HG03159 (cell line): ENCODE results near the gene RAB11A.
"Not testable (repeated sequence)": the region's sequence is repeated elsewhere in the genome, so short reads cannot be mapped to it uniquely, and the experiment has no call there.

ENCODE experiments used
- ATAC-seq: cut with Tn5 transposase; IDR thresholded peaks from one replicate; pipeline ENCODE4 v1.9.1; 2021; ENCODE audit warnings: mild to moderate bottlenecking, moderate library complexity; ENCODE audit not compliant: unreplicated experiment

Gene RAB11A

DNA sequence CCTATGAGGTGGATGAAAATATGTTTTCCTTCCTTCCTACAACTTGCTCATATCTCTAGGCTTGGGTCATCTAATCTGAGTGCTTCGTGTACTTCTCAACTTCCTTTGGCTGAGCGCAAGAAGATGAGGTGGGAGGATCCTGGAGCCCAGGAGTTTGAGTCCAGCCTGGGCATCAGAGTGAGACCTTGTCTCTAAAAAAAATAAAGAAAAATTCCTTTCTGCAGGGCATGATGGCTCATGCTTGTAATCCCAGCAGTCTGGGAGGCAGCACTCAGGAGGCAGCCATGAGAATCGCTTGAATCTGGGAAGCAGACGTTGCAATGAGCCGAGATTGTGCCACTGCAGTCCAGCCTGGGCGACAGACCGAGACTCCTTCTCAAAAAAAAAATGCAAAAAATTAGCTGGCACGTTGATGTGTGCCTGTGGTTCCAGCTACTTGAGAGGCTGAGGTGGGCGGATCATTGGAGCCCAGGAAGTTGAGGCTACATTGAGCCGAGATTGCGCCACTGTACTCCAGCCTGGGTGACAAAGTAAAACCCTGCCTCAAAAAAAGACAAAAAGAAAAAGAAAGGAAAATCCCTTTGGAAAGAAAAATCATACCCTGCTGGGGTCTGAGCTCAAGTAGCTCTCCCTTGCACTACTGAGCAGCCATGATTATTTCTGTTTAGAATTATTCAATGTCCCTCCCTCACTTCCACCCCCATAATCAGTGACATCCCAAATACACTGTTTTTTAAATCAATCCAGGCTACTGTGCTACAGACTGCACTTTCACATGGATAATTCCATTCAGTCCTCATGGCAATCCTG is 28.0 kb upstream of the RAB11A start:
- no peak for ATAC-seq

DNA sequence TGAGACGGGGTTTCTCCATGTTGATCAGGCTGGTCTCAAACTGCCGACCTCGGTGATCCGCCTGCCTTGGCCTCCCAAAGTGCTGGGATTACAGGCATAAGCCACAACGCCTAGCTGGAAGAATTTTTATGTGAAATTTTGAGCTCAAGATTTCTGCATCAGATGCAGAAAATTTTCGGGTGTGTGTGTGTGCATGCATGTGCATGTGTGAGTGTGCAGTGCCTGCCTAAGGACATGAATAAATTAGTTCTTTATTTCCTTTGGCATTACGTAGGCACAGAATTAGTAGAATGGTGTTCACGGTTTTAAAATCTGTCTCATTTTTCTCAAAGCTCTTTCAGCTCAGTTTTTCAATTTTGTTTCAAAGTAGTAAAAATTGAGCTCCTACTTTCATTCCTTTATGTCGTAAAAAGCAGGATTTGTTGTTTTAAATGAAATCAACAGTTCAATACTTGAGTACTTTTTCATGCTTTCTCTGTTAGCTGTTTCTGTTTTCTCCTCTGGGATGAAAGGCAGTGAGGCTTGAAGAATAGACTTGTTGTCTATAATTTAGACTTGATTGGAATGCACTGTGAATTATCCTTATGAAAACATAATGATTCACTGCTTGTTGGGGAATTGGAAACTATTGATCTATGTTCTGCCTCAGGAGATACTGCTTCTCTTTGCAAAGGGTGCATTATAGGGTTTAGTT is 23.3 kb upstream of the RAB11A start:
- no peak for ATAC-seq

DNA sequence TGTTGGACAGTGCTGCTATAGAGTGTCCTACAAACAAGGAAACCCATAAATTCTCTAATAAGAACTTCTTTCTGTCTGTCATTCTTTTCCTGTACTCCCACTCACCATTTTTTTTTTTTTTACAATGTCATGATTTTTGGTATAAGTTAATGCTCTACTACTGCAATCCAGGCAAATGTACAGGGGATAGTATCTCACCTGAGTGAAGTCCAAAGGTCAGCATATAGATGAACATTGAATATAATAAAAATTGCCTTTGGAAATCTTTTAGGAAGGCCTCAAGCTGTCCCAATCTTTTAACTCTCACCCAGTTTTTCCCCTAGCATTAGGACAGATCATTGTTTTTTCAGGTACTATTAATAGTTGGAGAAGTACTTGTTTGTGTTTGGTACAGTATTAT is 21.3 kb upstream of the RAB11A start:
- no peak for ATAC-seq

DNA sequence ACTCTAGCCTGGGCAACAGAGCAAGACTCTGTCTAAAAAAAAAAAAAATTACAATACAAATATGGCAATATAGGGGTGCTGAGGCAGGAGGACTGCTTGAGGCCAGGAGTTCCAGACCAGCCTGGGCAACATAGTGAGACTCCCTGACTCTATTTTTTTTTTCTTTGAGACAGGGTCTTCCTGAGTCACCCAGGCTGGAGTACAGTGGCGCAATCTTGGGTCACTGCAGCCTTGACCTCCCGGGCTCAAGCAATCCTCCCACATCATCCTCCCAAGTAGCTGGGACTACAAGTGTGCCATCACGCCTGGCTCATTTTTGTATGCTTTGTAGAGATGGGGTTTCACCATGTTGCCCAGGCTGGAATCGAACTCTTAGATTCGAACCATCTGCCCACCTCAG is 17.3 kb upstream of the RAB11A start:
- ATAC-seq: no peak

DNA sequence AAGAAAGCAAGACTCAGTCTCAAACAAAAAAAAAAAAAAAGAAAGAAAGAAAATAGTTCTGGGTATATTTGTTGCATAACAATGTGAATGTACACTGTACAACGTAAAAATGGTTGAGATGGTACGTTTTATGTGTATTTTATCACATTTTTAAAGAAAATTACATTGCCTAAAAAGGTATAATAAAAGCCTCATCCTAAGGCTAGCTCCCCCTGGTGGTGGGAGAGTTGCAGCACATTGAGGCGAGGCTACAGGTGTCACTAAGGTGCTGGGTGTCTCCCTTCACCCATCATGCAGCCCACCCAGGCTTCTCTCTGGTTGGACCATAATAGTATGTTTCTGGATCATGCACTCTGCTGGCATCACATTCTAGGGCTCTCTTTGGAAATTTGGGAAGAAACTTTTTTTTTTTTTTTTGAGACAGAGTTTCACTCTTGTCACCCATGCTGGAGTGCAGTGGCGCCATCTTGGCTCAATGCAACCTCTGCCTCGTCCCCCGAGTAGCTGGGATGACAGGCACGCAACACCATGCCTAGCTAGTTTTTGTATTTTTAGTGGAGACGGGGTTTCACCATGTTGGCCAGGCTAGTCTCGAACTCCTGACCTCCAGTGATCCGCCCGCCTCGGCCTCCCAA is 12.4 kb upstream of the RAB11A start:
- ATAC-seq: no peak

DNA sequence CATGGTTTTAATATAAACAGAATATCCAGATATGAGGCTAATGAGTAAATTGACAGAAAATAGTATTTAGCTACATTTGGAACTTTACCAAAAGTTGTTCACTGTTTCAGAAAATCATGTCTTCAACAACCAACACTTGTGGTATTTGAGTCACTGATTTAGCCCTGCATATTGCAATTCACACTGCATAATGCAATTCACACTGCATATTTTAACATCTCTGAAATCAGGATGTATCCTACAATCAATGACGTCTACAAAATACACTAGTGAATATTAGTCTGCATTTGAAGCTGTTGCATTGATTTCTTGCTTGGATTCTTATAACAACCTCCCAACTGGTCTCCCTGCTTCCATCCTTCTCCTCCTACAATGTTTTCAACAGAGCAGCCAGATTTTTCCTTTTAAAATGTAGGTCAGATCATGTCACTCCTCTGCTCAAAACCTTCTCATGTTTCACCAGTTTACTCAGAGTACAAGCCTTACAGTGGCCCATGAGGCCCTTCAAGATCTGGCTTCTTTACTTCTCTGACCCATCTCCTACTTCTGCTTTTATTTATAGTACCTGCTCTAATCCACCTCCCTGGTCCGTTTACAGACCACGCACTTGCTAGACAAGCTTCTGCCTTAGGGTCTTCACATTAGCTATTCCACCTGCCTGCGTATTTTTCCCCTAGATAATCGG is 11.4 kb upstream of the RAB11A start:
- ATAC-seq: no peak

DNA sequence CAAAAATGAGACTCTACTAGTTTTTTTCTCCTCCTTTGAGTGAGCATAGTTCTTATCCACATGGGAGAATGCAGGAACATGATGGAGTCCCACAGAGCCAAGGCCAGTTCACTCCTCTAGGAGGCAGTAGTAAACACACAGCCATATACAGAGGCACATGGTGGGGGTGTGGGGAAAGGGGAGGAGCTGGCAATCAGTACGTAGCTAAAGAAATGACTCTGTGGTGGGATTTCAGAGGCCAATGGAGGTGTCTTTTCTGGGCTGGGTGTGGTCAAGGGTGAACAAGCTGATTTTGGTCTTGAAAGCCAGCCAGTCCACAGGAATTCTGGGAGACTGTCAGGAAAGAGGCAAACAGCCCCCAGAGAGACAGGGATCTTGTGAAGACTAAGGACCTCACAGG is 6.6 kb upstream of the RAB11A start:
- ATAC-seq: peak; percentile 65

DNA sequence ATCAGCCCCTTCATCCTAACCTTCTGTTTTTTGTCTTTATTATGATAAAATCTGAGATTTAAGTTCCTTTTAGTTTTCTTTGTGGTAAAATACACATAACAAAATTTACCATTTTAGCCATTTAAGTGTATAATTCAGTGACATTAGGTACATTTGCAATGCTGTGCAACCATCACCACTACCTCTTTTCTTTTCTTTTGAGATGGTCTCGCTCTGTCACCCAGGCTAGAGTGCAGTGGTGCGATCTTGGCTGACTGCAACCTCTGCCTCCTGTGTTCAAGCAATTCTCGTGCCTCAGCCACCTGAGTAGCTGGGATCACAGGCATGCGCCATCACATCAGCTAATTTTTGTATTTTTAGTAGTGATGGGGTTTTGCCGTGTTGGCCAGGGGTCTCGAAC is 6.2 kb upstream of the RAB11A start:
- no peak for ATAC-seq

DNA sequence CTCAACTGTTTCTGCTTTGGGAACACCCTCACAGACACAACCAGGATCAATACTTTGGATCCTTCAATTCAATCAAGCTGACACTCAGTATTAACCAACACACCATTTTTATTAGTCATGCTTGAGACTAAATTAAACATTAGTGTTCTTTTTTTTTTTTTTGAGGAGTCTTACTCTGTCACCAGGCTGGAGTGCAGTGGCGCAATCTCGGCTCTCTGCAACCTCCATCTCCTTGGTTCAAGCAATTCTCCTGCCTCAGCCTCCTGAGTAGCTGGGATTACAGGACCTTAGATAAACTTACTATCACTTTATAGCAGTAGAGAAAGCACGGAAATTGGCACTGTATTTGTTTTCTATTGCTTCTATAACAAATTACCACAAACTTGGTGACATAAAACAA is 2.0 kb upstream of the RAB11A start:
- ATAC-seq: no peak

DNA sequence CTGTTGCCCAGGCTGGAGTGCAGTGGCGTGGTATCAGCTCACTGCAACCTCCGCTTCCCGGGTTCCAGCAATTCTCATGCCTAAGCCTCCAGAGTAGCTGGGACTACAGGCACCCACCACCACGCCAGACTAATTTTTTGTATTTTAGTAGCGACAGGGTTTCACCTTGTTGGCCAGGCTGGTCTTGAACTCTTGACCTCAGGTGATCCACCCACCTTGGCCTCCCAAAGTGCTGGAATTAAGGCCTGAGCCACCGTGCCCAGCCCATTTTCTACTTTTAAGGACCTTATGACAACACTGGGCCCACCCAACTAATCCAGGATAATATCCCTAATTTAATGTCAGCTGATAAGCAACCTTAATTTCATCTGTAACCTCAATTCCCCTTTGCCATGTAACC is 1.4 kb upstream of the RAB11A start:
- not testable (repeated sequence) for ATAC-seq

DNA sequence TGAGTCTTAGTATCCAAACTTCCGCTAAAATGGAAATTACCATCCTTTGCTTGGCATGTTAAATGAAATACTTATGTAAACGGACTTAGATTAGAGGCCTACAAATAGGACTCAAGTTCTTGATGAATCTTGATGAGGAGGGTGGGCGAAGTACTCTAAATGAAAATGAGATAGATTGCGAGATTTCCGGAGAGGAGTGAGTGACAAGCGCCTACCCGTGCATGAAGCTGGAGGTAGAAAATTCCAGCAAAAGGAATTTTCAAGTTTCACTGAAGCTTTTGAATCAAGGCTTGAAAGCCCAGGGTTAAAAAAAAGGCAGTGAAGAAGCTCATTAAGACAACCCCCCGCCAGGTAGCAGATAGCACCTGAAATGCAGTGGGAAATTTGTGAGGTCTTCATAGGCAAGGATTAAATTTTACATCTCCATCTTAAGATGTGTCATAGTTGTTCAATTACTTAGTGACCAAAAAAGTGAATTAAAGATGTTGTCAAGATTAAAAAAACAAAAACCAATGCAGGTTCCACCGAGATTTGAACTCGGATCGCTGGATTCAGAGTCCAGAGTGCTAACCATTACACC is 655 bp upstream of the RAB11A start:
- no peak for ATAC-seq

DNA sequence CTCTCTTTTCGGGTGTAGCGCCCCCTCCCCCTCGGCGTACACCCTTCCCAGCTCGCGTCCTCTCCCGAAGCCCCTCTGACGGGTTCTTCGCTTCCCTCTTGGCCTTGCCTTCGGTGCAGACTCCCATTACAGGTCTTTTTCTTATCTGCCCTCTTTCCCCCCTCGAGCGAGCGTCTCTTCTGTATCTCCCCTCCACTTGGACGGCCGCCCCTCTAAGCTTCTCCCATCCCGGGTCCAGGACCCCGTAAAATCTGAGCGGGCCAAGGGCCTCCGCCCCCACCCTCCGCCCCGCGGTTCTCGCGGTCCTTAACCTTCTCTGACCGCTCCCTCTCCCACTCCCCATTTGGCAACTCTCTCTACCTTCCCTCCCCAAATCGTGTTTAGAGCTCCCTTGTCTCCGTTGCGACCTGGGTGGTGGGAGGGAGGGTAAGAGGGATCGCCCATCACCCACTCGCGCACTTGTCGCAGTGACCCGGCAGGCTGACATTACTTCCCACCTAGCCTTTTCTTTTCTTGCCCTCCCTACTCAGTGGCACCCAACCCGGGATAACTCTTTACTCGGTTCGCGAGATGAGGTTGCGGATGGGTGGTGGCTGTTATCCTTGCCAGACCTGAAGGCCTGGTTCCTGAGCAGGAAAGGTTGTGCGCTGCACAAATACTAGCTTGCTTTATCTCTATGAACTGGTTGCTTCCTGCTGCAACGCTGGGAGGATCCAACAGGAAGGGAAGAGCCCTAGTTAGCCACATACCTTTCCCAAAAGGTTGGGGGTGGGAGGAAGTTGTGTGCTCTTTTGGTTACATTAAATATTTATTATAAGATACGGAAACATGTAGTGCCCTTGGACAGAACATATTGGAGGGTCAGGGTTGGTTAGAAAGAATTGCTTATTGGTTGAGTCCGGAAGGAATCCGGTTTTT is 922 bp downstream of the RAB11A start:
- ATAC-seq: no peak

DNA sequence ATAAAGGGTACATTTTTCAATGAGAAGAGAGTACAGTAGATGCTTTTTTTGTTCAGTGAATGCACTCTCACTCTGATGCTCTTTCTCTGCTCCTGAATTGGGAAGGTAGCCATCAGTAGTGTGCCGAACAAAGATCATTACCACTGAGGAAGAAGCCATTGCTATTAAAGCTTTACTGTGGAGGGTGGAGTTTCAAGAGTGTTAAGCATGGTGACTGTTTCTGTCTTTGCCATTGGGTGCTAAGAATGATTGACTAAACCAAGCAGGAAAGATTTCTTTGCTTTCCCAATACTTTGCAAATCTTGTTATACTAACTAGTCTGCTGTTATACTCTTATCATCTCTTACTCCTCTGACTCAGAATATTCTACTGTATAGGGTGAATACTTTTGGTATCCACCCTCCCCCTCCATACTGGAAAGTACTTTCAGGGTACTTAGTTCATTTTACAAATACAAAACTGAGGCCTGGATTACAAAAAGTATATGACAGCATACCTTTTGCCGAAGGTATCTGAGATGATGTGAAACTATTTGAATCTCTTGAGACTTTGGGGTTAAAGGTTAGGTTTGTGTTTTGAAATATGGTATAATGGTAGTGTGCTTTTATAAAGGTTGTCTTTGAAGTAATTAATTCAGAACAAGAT is 1.7 kb downstream of the RAB11A start:
- ATAC-seq: no peak

DNA sequence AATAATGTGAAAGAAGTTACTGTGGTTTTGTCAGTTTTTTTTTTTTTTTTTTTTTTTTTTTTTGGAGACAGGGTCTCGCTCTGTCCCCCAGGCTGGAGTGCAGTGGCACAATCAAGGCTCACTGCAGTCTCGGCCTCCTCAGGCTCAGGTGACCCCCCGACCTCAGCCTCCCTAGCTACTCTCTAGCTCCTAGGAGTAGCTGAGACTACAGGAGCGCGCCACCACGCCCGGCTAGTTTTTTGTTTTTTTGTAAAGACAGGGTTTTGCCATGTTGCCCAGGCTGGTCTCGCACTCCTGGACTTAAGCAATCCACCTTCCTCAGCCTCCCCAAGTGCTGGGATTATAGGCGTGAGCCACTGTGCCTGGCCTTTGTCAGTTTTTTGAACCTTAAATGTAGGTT is 2.6 kb downstream of the RAB11A start:
- not testable (repeated sequence) for ATAC-seq

DNA sequence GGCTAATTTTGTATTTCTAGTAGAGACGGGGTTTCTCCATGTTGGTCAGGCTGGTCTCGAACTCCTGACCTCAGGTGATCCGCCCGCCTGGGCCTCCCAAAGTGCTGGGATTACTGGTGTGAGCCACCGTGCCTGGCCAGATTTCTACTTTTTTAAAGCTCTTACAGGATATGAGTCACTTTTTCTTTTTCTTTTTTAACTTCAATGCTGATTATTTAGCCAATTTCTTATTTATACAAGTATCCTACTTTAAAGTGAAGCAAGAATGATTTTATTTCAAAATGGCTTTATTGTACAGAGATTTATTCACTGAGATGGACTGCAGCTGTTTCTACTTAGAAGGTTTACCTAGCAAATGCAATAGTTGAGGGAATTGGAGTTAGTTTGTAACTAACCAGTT is 3.3 kb downstream of the RAB11A start:
- not testable (repeated sequence) for ATAC-seq

DNA sequence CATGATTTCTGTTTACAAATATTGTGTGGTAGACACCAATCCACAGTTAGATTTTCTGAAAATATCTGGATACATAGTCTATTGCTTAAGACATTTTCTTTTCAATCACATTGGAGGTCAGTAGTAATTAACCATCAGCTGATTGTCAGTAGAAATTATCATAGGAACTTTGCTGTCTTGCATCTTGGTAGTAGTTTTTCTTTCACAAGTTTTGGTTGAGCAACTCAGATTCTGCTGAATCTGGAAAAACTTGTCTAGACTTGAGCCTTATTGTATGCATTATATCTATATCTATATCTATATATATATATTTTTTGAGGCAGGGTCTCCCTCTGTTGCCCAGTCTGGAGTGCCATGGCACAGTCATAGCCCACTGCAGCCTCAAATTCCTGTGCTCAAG is 4.0 kb downstream of the RAB11A start:
- no peak for ATAC-seq

DNA sequence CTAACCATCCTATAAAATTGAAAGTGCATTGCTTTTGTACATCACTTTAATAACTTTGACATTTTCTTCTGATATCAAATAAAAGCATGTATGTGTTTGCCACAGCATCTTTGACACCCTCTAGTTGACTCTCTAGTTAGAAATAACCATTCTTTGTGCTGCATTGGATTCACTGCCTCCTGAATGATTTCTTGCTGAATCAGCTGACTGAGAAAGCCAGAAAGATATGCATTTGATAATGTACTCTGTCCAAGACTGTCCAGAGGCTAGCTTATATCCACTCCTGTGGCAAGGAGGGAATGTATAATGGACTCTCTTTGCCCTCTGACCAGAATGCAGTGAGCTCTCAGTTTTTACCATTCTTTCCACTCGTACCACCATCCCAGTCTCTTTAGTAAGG is 6.2 kb downstream of the RAB11A start:
- no peak for ATAC-seq

DNA sequence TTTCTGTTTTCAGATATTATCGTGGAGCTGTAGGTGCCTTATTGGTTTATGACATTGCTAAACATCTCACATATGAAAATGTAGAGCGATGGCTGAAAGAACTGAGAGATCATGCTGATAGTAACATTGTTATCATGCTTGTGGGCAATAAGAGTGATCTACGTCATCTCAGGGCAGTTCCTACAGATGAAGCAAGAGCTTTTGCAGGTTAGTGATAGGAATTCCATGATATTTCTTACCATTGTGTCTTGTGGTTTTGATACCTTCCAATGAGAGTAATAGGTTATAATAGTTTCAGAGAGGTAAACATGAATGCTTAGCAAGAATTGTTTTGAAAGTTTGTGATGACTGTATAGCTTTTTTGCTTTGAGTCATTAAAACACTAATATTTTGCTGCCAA is 8.5 kb downstream of the RAB11A start:
- no peak for ATAC-seq

DNA sequence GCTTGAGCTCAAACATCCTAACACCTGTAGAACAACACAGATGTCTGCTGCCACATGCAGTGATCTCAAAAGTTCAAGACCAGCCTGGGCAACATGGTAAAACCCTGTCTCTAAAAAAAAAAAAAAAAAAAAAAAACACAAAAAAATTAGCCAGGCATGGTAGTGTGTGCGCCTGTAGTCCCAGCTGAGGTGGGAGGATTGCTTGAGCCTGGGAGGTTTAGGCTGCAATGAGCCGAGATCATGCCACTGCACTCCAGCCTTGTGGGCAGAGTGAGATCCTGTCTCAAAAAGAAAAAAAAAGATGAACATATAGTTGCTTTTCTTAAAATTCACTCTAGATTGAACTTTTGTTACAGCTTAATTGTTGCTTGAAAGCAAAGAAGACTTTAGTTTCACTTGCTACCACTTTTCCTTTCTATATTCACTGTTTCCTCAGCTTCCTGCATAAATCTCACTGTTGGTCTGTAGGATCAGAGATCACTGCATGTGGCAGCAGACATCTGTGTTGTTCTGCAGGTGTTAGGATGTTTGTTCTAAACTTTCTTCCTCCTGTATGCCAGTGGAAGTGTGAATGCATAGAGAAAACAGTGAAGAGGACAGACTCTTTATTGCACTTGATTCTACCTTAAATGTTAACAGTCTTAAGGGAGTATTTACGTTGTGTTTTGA is 12.6 kb downstream of the RAB11A start:
- ATAC-seq: no peak
